Ascending aorta (tissue), 2 donors: ENCODE data around the gene MCOLN2. TPM values are rescaled to one million over a fixed set of nuclear protein-coding genes. Genes with fewer than 3 reads are reported as not detected.
"Not testable (repeated sequence)": the region's sequence is repeated elsewhere in the genome, so short reads cannot be mapped to it uniquely, and the experiment has no call there.

Experiments used
- DNase-seq, 2 donors: peaks; one replicate each; pipeline ENCODE4 v3.0.0-alpha.2; 2019; ENCODE audit warnings: low spot score in 2 of 2
- H3K27ac ChIP-seq, 2 donors: fragments of 200-600 bp; sonication (generic); one replicate each; pipeline ENCODE4 v1.5.1; 2016 to 2017; ENCODE audit warnings: mild to moderate bottlenecking in 1 of 2
- H3K27me3 ChIP-seq: fragments of 200-600 bp; sonication (generic); one replicate; pipeline ENCODE4 v1.5.1; 2017
- H3K36me3 ChIP-seq, 2 donors: fragments of 200-600 bp; sonication (generic); one replicate each; pipeline ENCODE4 v1.5.1; 2016
- H3K4me1 ChIP-seq, 2 donors: fragments of 200-600 bp; sonication (generic); one replicate each; pipeline ENCODE4 v1.5.1; 2016 to 2017; ENCODE audit warnings: mild to moderate bottlenecking in 1 of 2
- H3K4me3 ChIP-seq, 2 donors: fragments of 200-600 bp; sonication (generic); one replicate each; pipeline ENCODE4 v1.5.1; 2016 to 2017; ENCODE audit warnings: mild to moderate bottlenecking in 1 of 2
- H3K9me3 ChIP-seq, 2 donors: fragments of 200-600 bp; sonication (generic); one replicate each; pipeline ENCODE4 v1.5.1; 2016
- intact Hi-C: fragments of 100-400 bp; cut with DNase I; formaldehyde crosslinking; loops from one replicate; pipeline ENCODE4 v1.15.1; 2023
- total RNA-seq: library from RNA; depleted of rRNA; stranded (reverse); fragments of >200 nt; gene quantifications from one replicate; pipeline ENCODE4 v1.1.0, GENCODE V29; 2016
- TF ChIP-seq, protein P1 (sequence below), 3 experiments: fragments of 200-600 bp in 2 of 3; fragments of 450-650 bp in 1 of 3; sonication (generic) in 2 of 3; IDR thresholded peaks; one replicate each; pipeline ENCODE4 v1.5.1; 2016 to 2019; ENCODE audit warnings: antibody characterized with exemption in 3 of 3, mild to moderate bottlenecking in 1 of 3, moderate library complexity in 1 of 3

MCOLN2 gene
- total RNA-seq, 1 donor from 2014 or later = not detected

DNA sequence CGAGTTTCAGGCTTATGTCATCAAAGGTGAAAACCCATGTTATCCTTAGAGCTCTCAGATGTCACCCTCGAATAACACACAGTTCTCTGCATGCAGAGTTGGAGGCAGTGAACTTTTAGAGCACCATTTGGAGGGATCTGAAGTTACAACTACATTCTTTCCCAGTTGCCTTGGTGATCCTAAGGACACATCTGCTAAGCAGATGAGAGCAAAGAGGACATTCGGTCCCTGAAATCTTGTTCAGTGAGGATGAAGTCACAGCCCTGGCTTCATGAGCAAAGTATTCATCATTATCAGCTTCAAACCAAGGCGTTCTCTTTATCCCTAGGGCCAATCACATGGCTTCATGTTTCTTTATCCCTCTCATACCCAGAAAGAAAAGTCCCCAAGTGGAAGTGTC, 23.1 kb upstream of the MCOLN2 start:
- intact Hi-C loops = no loop called here
- TF ChIP-seq, protein P1, sequence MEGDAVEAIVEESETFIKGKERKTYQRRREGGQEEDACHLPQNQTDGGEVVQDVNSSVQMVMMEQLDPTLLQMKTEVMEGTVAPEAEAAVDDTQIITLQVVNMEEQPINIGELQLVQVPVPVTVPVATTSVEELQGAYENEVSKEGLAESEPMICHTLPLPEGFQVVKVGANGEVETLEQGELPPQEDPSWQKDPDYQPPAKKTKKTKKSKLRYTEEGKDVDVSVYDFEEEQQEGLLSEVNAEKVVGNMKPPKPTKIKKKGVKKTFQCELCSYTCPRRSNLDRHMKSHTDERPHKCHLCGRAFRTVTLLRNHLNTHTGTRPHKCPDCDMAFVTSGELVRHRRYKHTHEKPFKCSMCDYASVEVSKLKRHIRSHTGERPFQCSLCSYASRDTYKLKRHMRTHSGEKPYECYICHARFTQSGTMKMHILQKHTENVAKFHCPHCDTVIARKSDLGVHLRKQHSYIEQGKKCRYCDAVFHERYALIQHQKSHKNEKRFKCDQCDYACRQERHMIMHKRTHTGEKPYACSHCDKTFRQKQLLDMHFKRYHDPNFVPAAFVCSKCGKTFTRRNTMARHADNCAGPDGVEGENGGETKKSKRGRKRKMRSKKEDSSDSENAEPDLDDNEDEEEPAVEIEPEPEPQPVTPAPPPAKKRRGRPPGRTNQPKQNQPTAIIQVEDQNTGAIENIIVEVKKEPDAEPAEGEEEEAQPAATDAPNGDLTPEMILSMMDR (IDR thresholded peaks at IDR 0.05) = no peak

DNA sequence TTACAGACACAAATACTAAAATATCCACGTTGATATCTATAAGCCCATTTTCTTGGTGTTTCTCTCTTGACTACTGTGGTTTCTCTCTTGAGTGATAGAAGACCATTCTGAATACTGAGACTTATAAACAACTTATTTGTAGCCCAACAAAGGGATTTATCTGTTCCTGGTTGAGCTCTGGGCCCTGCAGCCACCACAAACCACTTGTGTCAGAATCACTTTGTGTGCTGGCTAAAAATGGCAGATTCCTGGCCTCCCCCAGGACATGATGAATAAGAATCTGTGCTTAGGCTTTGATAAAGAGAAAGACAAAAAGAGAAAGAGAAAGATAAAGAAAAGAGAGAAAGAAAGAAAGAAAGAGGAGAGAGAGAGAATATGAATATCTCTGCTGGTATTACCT, 18.9 kb upstream of the MCOLN2 start:
- DNase-seq = no peak
- Histone ChIP-seq H3K27ac (no peak overlapping the region), H3K4me3 (no peak overlapping the region), H3K36me3 (no peaks in the 10 kb centered on the region), H3K9me3 (peaks cover 0 to 4% of the 10 kb centered on the region in 2 donors), H3K27me3 (no peaks in the 10 kb centered on the region), H3K4me1 (no peaks in the 10 kb centered on the region)
- intact Hi-C loops = no loop called here
- TF ChIP-seq, protein P1 (IDR thresholded peaks at IDR 0.05) = no peak

More for the DNA sequence above, 23.1 kb upstream of the MCOLN2 start:
- Histone ChIP-seq H3K27ac (no peak overlapping the region), H3K36me3 (no peaks in the 10 kb centered on the region), H3K4me3 (no peak overlapping the region), H3K27me3 (no peaks in the 10 kb centered on the region), H3K4me1 (no peaks in the 10 kb centered on the region), H3K9me3 (peaks cover 0 to 3% of the 10 kb centered on the region in 2 donors)
- no peak for DNase-seq

DNA sequence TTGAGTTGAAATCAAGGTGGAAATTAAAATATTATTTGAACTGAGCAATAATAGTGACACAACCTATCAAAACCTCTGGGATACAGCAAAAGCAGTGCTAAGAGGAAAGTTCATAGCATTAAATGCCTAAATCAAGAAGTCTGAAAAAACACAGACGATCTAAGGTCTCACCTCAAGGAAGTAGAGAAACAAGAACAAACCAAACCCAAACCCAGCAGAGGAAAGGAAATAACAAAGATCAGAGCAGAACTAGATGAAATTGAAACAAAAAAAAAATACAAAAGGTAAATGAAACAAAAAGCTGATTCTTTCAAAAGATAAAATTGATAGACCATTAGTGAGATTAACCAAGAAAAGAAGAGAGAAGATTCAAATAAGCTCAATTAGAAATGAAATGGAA, 8.7 kb upstream of the MCOLN2 start:
- intact Hi-C loops, H3K36me3 ChIP-seq, H3K4me3 ChIP-seq, H3K4me1 ChIP-seq, H3K27me3 ChIP-seq, H3K9me3 ChIP-seq, DNase-seq, H3K27ac ChIP-seq: not testable (repeated sequence)

DNA sequence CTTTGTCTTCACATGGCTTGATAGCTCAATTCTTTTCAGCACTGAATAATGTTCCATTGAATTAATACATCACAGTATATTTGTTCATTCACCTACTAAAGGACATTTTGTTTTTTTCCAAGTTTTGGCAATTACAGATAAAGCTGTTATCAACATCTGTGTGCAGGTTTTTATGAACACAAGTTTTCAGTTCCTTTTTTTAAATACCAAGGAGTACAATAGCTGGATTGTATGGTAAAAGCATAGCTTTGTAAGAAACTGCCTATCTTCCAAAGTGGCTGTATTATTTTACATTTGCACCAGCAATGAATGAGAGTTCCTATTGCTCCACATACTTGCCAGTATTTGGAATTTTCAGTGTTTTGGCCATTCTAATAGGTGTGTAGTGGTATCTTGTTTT, 4.8 kb upstream of the MCOLN2 start:
- no peak overlapping the region for H3K27ac ChIP-seq
- no peak overlapping the region for H3K4me3 ChIP-seq
- H3K9me3 ChIP-seq = peaks cover 0 to 4% of the 10 kb centered on the region in 2 donors
- H3K4me1 ChIP-seq = peaks cover 6 to 8% of the 10 kb centered on the region in 2 donors
- no peak for DNase-seq
- no peaks in the 10 kb centered on the region for H3K27me3 ChIP-seq
- intact Hi-C loops = no loop called here
- H3K36me3 ChIP-seq = no peaks in the 10 kb centered on the region
- TF ChIP-seq, protein P1 (IDR thresholded peaks at IDR 0.05) = no peak

DNA sequence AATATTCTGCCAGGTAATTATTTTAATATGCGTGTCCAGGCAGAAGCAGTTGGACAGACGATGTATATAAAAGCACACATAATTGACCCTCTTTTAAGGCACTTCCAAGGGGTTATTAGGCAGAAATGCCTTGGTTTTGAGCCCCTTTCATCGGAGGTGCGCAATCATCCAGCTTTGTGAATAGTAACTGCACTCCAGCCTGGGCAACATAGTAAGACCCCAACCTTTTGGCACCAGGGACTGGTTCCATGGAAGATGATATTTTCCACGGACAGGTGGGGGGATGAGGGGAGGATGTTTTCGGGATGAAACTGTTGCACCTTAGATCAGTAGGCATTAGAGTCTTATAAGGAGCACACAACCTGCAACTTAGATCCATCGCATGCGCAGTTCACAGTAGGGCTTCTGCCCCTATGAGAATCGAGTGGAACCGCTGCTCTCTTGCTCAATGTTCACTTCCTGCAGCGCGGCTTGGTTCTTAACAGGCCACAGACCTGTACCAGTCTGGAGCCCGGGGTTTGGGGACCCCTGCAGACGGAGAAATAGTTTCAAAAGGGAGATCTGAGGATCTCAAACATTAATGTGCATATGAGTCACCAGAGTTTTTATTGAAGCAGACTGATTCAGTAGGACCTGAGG, 1.8 kb upstream of the MCOLN2 start:
- TF ChIP-seq, protein P1 (IDR thresholded peaks at IDR 0.05) = no peak
- Histone ChIP-seq H3K9me3 (no peaks in the 10 kb centered on the region), H3K36me3 (no peaks in the 10 kb centered on the region), H3K4me1 (peaks cover 6 to 8% of the 10 kb centered on the region in 2 donors), H3K4me3 (peak overlapping the region in 1 of 2 donors; percentile 94), H3K27ac (no peak overlapping the region), H3K27me3 (no peaks in the 10 kb centered on the region)
- intact Hi-C loops = loop anchor here (5.0 kb wide), 1 partner anchor 51 kb away; no protein-coding TSS in a partner anchor
- DNase-seq = no peak

DNA sequence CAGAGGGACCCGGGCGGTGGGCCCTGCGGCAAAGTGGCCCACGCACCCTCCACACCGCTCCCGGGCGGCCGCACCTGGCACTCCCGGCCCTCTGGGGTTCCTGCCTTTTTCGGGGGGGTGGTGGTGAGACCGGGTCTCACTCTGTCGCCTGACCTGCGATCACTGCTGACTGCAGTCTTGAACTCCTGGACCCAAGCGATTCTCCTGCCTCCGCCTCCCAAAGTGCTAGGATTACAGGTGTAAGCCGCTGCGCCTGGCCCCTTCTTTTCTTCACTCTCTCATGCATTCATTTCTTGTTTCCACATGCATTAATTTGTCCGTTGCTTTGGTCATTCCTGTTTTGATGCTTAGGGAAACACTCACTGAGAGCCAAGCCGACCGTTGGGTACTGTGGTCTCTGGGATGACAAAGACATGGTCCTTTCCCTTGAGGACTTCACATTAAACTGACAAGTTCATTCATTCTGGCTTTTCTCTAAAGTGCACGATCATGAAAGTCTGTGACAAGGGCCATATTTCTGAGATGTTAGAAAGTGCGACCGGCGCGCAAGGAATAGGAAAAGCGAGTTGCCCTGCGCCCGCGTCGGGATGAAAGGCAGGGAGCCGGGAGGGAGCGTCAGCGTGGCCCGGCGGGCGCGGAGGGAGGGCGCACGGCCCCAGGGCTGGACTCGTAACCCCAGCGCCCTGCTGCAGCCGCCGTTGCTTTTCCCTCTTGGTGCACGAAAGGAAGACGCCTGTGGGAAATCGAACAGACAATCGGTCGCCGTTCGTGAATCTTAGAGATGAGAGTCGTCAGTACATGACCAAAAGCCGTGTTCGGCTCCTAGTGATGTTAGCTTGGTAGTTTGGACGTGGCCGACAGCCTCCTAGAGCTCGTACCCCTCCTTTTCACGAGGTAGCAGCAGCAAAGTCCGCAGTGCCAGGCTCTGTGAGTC, 1.0 kb upstream of the MCOLN2 start:
- no peaks in the 10 kb centered on the region for H3K27me3 ChIP-seq
- peak overlapping the region; percentile 67 to 94 for H3K4me3 ChIP-seq
- H3K36me3 ChIP-seq = no peaks in the 10 kb centered on the region
- H3K4me1 ChIP-seq = peaks cover 6 to 8% of the 10 kb centered on the region in 2 donors
- no peak for DNase-seq
- intact Hi-C loops = loop anchor here (5.0 kb wide), 1 partner anchor 51 kb away; no protein-coding TSS in a partner anchor
- H3K27ac ChIP-seq = no peak overlapping the region
- no peaks in the 10 kb centered on the region for H3K9me3 ChIP-seq
- TF ChIP-seq, protein P1 (IDR thresholded peaks at IDR 0.05) = no peak
